HepG2 (cell line): ENCODE results near the gene XXYLT1. TPM values are rescaled to one million over a fixed set of nuclear protein-coding genes. Genes with fewer than 3 reads are reported as not detected.

Experiments
- ATAC-seq: fragments of 200-7000 bp; cut with Tn5 transposase; 3 replicates; pipeline ENCODE4 v1.9.1; 2020; ENCODE audit warnings: mild to moderate bottlenecking, moderate library complexity
- BruUV-seq: library from RNA; stranded (reverse); fragments of 400-500 nt; replicated peaks from 2 replicates; lab custom pipeline; 2021; lab: Mats Ljungman, UMichigan
- CTCF ChIA-PET: fragments of 300-600 bp; formaldehyde crosslinking; extraction: SDS; loops from one replicate; lab custom pipeline; 2021; ENCODE audit warnings: low total read pairs, inconsistent platforms, low intra/inter-chr PET ratio; lab: Yijun Ruan, JAX
- POLR2A ChIA-PET: fragments of 350-600 bp; sonication (Branson Sonifier 250); formaldehyde crosslinking; loops from one replicate; lab custom pipeline; 2020; ENCODE audit warnings: antibody characterized with exemption, inconsistent platforms; lab: Yijun Ruan, JAX
- DNase-seq: peaks from one replicate; pipeline ENCODE4 v3.0.0-alpha.2; 2015; ENCODE audit warnings: low spot score
- FAIRE-seq: peaks from 3 replicates; lab custom pipeline; 2011; peaks lifted over from hg19 to GRCh38; lab: Jason Lieb, UNC
- H2AFZ ChIP-seq: one replicate; pipeline ENCODE4 v1.6.1; 2011; ENCODE audit warnings: low read length, inconsistent platforms
- H3K27ac ChIP-seq: fragments of 300-600 bp; 3 replicates; pipeline ENCODE4 v1.8.0; 2011; ENCODE audit warnings: mixed run types, mild to moderate bottlenecking, mixed read lengths, low read length, inconsistent platforms; ENCODE audit not compliant: insufficient read depth; ENCODE audit errors: extremely low read length
- H3K27me3 ChIP-seq, 2 experiments: fragments of 200-600 bp in 1 of 2; 2 replicates in 1 of 2; 3 replicates in 1 of 2; pipeline versions ENCODE4 v1.6.0 to v1.8.0; 2011; ENCODE audit warnings: low read length in 2 of 2, mild to moderate bottlenecking in 2 of 2, moderate library complexity in 2 of 2, inconsistent platforms in 1 of 2; ENCODE audit not compliant: insufficient read depth in 2 of 2, control insufficient read depth in 1 of 2
- H3K36me3 ChIP-seq, 2 experiments: fragments of 200-600 bp in 1 of 2; replicated peaks in 1 of 2; 2 replicates in 1 of 2; 3 replicates in 1 of 2; pipeline versions ENCODE4 v1.5.1 to v1.8.0; 2011; ENCODE audit warnings: low read length in 2 of 2, inconsistent platforms in 1 of 2; ENCODE audit not compliant: insufficient read depth in 2 of 2, control insufficient read depth in 1 of 2
- H3K4me1 ChIP-seq: 2 replicates; pipeline ENCODE4 v1.5.1; 2012; ENCODE audit warnings: low read length, inconsistent platforms; ENCODE audit not compliant: insufficient read depth
- H3K4me2 ChIP-seq: 2 replicates; pipeline ENCODE4 v1.6.0; 2011; ENCODE audit warnings: low read depth, low read length, inconsistent platforms
- H3K4me3 ChIP-seq, 3 experiments: fragments of 200-600 bp in 1 of 3; sonication (generic), shearing (Covaris generic) in 1 of 3; replicated peaks in 1 of 3; 2 replicates each; pipeline ENCODE4 v1.5.1; 2011 to 2016; ENCODE audit warnings: low read length in 3 of 3, inconsistent platforms in 2 of 3, low read depth in 2 of 3, mild to moderate bottlenecking in 2 of 3, control low read depth in 1 of 3, mixed read lengths in 1 of 3; ENCODE audit not compliant: insufficient read depth in 1 of 3
- H3K79me2 ChIP-seq: one replicate; pipeline ENCODE4 v1.6.1; 2011; ENCODE audit warnings: low read length, inconsistent platforms; ENCODE audit not compliant: insufficient read depth
- H3K9ac ChIP-seq: 2 replicates; pipeline ENCODE4 v1.6.0; 2011; ENCODE audit warnings: mild to moderate bottlenecking, low read depth, low read length, inconsistent platforms; ENCODE audit not compliant: insufficient read depth
- H3K9me3 ChIP-seq: 2 replicates; pipeline ENCODE4 v1.5.1; 2012; ENCODE audit warnings: mild to moderate bottlenecking, low read length
- H4K20me1 ChIP-seq: 2 replicates; pipeline ENCODE4 v1.6.0; 2011; ENCODE audit warnings: inconsistent platforms, mild to moderate bottlenecking, low read length, moderate library complexity; ENCODE audit not compliant: insufficient read depth
- BRD4 ChIP-seq: sonication (generic); formaldehyde crosslinking; IDR thresholded peaks from 2 replicates; pipeline ENCODE4 v1.4.0; 2020; ENCODE audit warnings: missing genetic modification reagents
- CCDC6 ChIP-seq: sonication (generic); formaldehyde crosslinking; IDR thresholded peaks from 2 replicates; pipeline ENCODE4 v1.8.1; 2022; ENCODE audit warnings: mild to moderate bottlenecking, missing genetic modification reagents, moderate library complexity
- GTF3A ChIP-seq: sonication (generic); formaldehyde crosslinking; conservative IDR thresholded peaks from 2 replicates; pipeline ENCODE4 v1.4.0; 2020; ENCODE audit warnings: mild to moderate bottlenecking, missing genetic modification reagents
- IKZF1 ChIP-seq: fragments of 450-650 bp; IDR thresholded peaks from 2 replicates; pipeline ENCODE4 v1.7.1; 2016
- PRDM15 ChIP-seq: sonication (generic); formaldehyde crosslinking; IDR thresholded peaks from 2 replicates; pipeline ENCODE4 v1.4.0; 2020; ENCODE audit warnings: missing genetic modification reagents
- ZNF138 ChIP-seq: sonication (generic); formaldehyde crosslinking; IDR thresholded peaks from 2 replicates; pipeline ENCODE4 v1.5.0; 2020; ENCODE audit warnings: mild to moderate bottlenecking, low read depth, missing genetic modification reagents
- ZNF407 ChIP-seq: sonication (generic); formaldehyde crosslinking; IDR thresholded peaks from one replicate; pipeline ENCODE4 v1.5.1; 2020; ENCODE audit warnings: mild to moderate bottlenecking, missing genetic modification reagents; ENCODE audit errors: not compliant biosample characterization
- ZNF547 ChIP-seq: sonication (generic); formaldehyde crosslinking; IDR thresholded peaks from 2 replicates; pipeline ENCODE4 v1.5.1; 2020; ENCODE audit warnings: mild to moderate bottlenecking, missing genetic modification reagents
- ZNF784 ChIP-seq: sonication (generic); formaldehyde crosslinking; IDR thresholded peaks from 2 replicates; pipeline ENCODE4 v1.5.1; 2020; ENCODE audit warnings: missing genetic modification reagents, mild to moderate bottlenecking, borderline replicate concordance
- ZSCAN21 ChIP-seq: sonication (generic); formaldehyde crosslinking; IDR thresholded peaks from 2 replicates; pipeline ENCODE4 v1.8.0; 2022; ENCODE audit warnings: mild to moderate bottlenecking, missing genetic modification reagents, moderate library complexity, borderline replicate concordance
- WGBS: methylation state at CpG from one replicate; pipeline ENCODE4 v1.1.6; 2017; ENCODE audit warnings: low lambda C conversion rate; 5-methylcytosine and 5-hydroxymethylcytosine counted together
- in situ Hi-C: cut with HindIII; loops from 2 replicates; pipeline ENCODE4 v1.10.0; 2017; ENCODE audit warnings: low pct_unique_long_range_greater_than_20kb; ENCODE audit not compliant: extremely low pct_ligation_motif_present
- intact Hi-C: fragments of 100-400 bp; cut with micrococcal nuclease; formaldehyde crosslinking; loops from one replicate; pipeline ENCODE4 v1.10.0; 2022; ENCODE audit not compliant: unreplicated experiment
- polyA plus RNA-seq, 8 experiments: library from polyadenylated mRNA; depleted of rRNA in 3 of 8; stranded (reverse) in 7 of 8; unstranded in 1 of 8; fragments of >200 nt; fragmentation: Illumina TruSeq in 4 of 8; extraction: Trizol in 4 of 8; gene quantifications; 2 replicates each; pipeline versions ENCODE4 v1.2.1 to v1.2.3, GENCODE V29; 2011 to 2016; ENCODE audit warnings: low read depth in 4 of 8, missing spikeins in 1 of 8, mixed read lengths in 1 of 8; ENCODE audit not compliant: insufficient read depth in 1 of 8
- total RNA-seq, 5 experiments: library from RNA; depleted of rRNA; stranded (reverse); fragments of >200 nt; fragmentation: Illumina TruSeq; extraction: Trizol; gene quantifications; 2 replicates each; pipeline ENCODE4 v1.2.3, GENCODE V29; 2016; ENCODE audit warnings: low read depth in 1 of 5

XXYLT1 gene
- total and polyA plus RNA-seq, 2 of the 13 experiments (the other 11 are each of a cell fraction or from before 2014, with no cell fraction given): 17.7 to 19.0 TPM

DNA sequence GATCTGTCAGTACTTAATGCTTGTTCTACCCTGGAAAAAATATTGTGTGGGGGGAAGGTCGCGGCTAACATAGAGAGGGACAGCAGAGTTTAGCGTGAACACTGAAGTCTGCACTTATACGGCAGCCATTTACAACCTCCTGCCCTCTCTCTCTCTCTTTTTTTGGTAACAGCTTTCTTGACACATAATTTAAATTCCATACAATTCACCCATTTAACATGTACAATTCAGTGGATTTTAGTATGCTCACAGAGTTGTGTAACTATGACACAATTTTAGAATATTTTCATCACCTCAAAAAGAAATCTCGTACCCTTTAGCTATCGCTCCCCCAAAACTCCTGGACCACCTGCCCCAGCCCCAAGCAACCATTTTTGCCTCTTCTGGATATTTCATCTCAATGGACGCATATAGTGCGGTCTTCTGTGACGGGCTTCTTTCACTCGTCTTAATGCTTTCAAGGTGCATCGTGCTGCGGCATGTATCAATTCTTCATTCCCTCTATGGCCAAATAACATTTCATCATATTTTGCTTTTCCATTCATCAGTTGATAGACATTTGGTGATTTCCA lies 141.8 kb downstream of the XXYLT1 start:
- intact Hi-C loops: no loop called here
- POLR2A ChIA-PET: no interaction called here
- TF ChIP-seq BRD4 (CRISPR knock-in tag): no peak
- no peak for TF ChIP-seq GTF3A
- no peak for TF ChIP-seq ZNF138 (CRISPR knock-in tag)
- TF ChIP-seq CCDC6 (CRISPR knock-in tag): no peak
- TF ChIP-seq IKZF1: no peak
- TF ChIP-seq ZNF547 (CRISPR knock-in tag): no peak
- no peak for TF ChIP-seq ZNF784
- no peak for TF ChIP-seq PRDM15
- TF ChIP-seq ZNF407: no peak
- no peak for TF ChIP-seq ZSCAN21

More for the DNA sequence above, 141.8 kb downstream of the XXYLT1 start:
- Histone ChIP-seq H3K9ac (no peak overlapping the region), H3K27me3 (no peaks in the 10 kb centered on the region), H4K20me1 (no peaks in the 10 kb centered on the region), H3K27ac (no peak overlapping the region), H3K4me2 (no peak overlapping the region), H3K4me1 (peaks cover 16% of the 10 kb centered on the region), H3K36me3 (peaks cover 2% of the 10 kb centered on the region in 2 experiments; a peak in 1 of 5 replicates), H3K4me3 (no peak overlapping the region), H3K79me2 (no peaks in the 10 kb centered on the region), H2AFZ (no peak overlapping the region), H3K9me3 (no peaks in the 10 kb centered on the region)
- DNase-seq (no peak), FAIRE-seq (no peak), ATAC-seq (no peak)
- 97% methylated on average over 12 of the region's 12 CpGs for WGBS
- CTCF ChIA-PET: no interaction called here
- in situ Hi-C loops: no loop called here
- no TSS peak for BruUV-seq
